GM23338 (cell line): ENCODE measurements around the gene TNKS2.

Source experiments
- CREB1 ChIP-seq: fragments of 250-450 bp; sonication (Bioruptor Pico); IDR thresholded peaks from 2 replicates; pipeline ENCODE4 v1.5.0; 2020; ENCODE audit warnings: low read depth, mild to moderate bottlenecking, moderate library complexity
- EZH2 ChIP-seq: fragments of 200-600 bp; sonication (generic); IDR thresholded peaks from one replicate; pipeline ENCODE4 v1.8.0; 2017; ENCODE audit warnings: antibody characterized with exemption, mild to moderate bottlenecking, low read depth; ENCODE audit not compliant: unreplicated experiment
- EZH2phosphoT487 ChIP-seq: fragments of 200-600 bp; sonication (generic); IDR thresholded peaks from one replicate; pipeline ENCODE4 v1.8.1; 2018; ENCODE audit warnings: antibody characterized with exemption; ENCODE audit not compliant: unreplicated experiment
- JUNB ChIP-seq: IDR thresholded peaks from one replicate; pipeline ENCODE4 v1.6.1; 2016; ENCODE audit warnings: antibody characterized with exemption; ENCODE audit not compliant: unreplicated experiment
- POLR2AphosphoS5 ChIP-seq: IDR thresholded peaks from 2 replicates; pipeline ENCODE4 v1.6.1; 2016; ENCODE audit warnings: antibody characterized with exemption, low read depth
- ZNF114 ChIP-seq: fragments of 250-450 bp; sonication (Bioruptor Pico); IDR thresholded peaks from 2 replicates; pipeline ENCODE4 v1.5.0; 2020; ENCODE audit warnings: mild to moderate bottlenecking, moderate library complexity
- TF ChIP-seq, protein P1 (sequence below), 2 experiments: fragments of 200-600 bp in 1 of 2; sonication (generic) in 1 of 2; conservative IDR thresholded peaks; 2 replicates each; pipeline versions ENCODE4 v1.5.1 to v1.6.1; 2016 to 2017; ENCODE audit warnings: antibody characterized with exemption in 2 of 2, low read depth in 2 of 2, mild to moderate bottlenecking in 2 of 2, moderate library complexity in 1 of 2
- TF ChIP-seq, protein P2 (sequence below): IDR thresholded peaks from 2 replicates; pipeline ENCODE4 v1.6.1; 2016; ENCODE audit warnings: antibody characterized with exemption
- TF ChIP-seq, protein P3 (sequence below): IDR thresholded peaks from one replicate; pipeline ENCODE4 v1.6.1; 2018; ENCODE audit warnings: antibody characterized with exemption; ENCODE audit not compliant: unreplicated experiment

GRCh38 chr10:91896212-91896756 is 98.1 kb downstream of the TNKS2 start:
- TF ChIP-seq, protein P1, sequence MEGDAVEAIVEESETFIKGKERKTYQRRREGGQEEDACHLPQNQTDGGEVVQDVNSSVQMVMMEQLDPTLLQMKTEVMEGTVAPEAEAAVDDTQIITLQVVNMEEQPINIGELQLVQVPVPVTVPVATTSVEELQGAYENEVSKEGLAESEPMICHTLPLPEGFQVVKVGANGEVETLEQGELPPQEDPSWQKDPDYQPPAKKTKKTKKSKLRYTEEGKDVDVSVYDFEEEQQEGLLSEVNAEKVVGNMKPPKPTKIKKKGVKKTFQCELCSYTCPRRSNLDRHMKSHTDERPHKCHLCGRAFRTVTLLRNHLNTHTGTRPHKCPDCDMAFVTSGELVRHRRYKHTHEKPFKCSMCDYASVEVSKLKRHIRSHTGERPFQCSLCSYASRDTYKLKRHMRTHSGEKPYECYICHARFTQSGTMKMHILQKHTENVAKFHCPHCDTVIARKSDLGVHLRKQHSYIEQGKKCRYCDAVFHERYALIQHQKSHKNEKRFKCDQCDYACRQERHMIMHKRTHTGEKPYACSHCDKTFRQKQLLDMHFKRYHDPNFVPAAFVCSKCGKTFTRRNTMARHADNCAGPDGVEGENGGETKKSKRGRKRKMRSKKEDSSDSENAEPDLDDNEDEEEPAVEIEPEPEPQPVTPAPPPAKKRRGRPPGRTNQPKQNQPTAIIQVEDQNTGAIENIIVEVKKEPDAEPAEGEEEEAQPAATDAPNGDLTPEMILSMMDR (conservative IDR thresholded peaks at IDR 0.05; ENCODE audit: low read depth in 2 of 2), result no peak
- TF ChIP-seq POLR2AphosphoS5, result no peak
- TF ChIP-seq EZH2, result no peak
- TF ChIP-seq, protein P2, sequence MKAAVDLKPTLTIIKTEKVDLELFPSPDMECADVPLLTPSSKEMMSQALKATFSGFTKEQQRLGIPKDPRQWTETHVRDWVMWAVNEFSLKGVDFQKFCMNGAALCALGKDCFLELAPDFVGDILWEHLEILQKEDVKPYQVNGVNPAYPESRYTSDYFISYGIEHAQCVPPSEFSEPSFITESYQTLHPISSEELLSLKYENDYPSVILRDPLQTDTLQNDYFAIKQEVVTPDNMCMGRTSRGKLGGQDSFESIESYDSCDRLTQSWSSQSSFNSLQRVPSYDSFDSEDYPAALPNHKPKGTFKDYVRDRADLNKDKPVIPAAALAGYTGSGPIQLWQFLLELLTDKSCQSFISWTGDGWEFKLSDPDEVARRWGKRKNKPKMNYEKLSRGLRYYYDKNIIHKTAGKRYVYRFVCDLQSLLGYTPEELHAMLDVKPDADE, result no peak
- TF ChIP-seq EZH2phosphoT487, result no peak
- TF ChIP-seq JUNB, result no peak
- TF ChIP-seq, protein P3, sequence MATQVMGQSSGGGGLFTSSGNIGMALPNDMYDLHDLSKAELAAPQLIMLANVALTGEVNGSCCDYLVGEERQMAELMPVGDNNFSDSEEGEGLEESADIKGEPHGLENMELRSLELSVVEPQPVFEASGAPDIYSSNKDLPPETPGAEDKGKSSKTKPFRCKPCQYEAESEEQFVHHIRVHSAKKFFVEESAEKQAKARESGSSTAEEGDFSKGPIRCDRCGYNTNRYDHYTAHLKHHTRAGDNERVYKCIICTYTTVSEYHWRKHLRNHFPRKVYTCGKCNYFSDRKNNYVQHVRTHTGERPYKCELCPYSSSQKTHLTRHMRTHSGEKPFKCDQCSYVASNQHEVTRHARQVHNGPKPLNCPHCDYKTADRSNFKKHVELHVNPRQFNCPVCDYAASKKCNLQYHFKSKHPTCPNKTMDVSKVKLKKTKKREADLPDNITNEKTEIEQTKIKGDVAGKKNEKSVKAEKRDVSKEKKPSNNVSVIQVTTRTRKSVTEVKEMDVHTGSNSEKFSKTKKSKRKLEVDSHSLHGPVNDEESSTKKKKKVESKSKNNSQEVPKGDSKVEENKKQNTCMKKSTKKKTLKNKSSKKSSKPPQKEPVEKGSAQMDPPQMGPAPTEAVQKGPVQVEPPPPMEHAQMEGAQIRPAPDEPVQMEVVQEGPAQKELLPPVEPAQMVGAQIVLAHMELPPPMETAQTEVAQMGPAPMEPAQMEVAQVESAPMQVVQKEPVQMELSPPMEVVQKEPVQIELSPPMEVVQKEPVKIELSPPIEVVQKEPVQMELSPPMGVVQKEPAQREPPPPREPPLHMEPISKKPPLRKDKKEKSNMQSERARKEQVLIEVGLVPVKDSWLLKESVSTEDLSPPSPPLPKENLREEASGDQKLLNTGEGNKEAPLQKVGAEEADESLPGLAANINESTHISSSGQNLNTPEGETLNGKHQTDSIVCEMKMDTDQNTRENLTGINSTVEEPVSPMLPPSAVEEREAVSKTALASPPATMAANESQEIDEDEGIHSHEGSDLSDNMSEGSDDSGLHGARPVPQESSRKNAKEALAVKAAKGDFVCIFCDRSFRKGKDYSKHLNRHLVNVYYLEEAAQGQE, result no peak
- TF ChIP-seq CREB1 (CRISPR knock-in tag), result no peak
- TF ChIP-seq ZNF114 (CRISPR knock-in tag), result no peak
